GM21447 (cell line): ENCODE results near the gene MARK4.
"Not testable (repeated sequence)": the region's sequence is repeated elsewhere in the genome, so short reads cannot be mapped to it uniquely, and the experiment has no call there.

Source experiments
- ATAC-seq: cut with Tn5 transposase; IDR thresholded peaks from one replicate; pipeline ENCODE4 v1.9.1; 2021; ENCODE audit not compliant: unreplicated experiment

Gene MARK4

GRCh38 chr19:45243144-45243732 is 7.8 kb upstream of the MARK4 start:
- ATAC-seq: no peak

- no peak for ATAC-seq
These were observed 6.8 kb upstream of the MARK4 start for GRCh38 chr19:45244133-45244794.

- ATAC-seq: no peak
These were observed 5.7 kb upstream of the MARK4 start, which contains the start of gene EXOC3L2 for GRCh38 chr19:45245334-45245787. EXOC3L2 (minus strand) TSS chr19:45245407; CDS start chr19:45239045, 6,362 bp downstream.

- no peak for ATAC-seq
These were observed 5.2 kb upstream of the MARK4 start for GRCh38 chr19:45245826-45246225.

GRCh38 chr19:45247136-45247535 is 3.9 kb upstream of the MARK4 start:
- ATAC-seq: no peak

GRCh38 chr19:45249261-45250033 is 1.6 kb upstream of the MARK4 start:
- ATAC-seq: no peak

GRCh38 chr19:45250216-45250831 is 747 bp upstream of the MARK4 start:
- no peak for ATAC-seq

- no peak for ATAC-seq
These were observed 632 bp downstream of the MARK4 start for GRCh38 chr19:45251452-45252354.

GRCh38 chr19:45253396-45254027 is 2.4 kb downstream of the MARK4 start:
- no peak for ATAC-seq

GRCh38 chr19:45254044-45254531 is 3.0 kb downstream of the MARK4 start:
- ATAC-seq: no peak

- no peak for ATAC-seq
These were observed 4.6 kb downstream of the MARK4 start for GRCh38 chr19:45255611-45256157.

- ATAC-seq: no peak
These were observed 5.8 kb downstream of the MARK4 start for GRCh38 chr19:45256836-45257235.

GRCh38 chr19:45258862-45259261 is 7.8 kb downstream of the MARK4 start:
- ATAC-seq: no peak

- no peak for ATAC-seq
These were observed 11.5 kb downstream of the MARK4 start for GRCh38 chr19:45262570-45262969.

- ATAC-seq: no peak
These were observed 11.9 kb downstream of the MARK4 start for GRCh38 chr19:45263013-45263412.

GRCh38 chr19:45264781-45265317 is 13.8 kb downstream of the MARK4 start:
- no peak for ATAC-seq

- no peak for ATAC-seq
These were observed 14.3 kb downstream of the MARK4 start for GRCh38 chr19:45265375-45265774.

- no peak for ATAC-seq
These were observed 16.2 kb downstream of the MARK4 start for GRCh38 chr19:45267296-45267695.

- not testable (repeated sequence) for ATAC-seq
These were observed 18.9 kb downstream of the MARK4 start for GRCh38 chr19:45269939-45270338.
